ENCODE results near the gene DSN1. TPM values are rescaled to one million over a fixed set of nuclear protein-coding genes. Genes with fewer than 3 reads are reported as not detected.

Gene DSN1
- total and polyA plus RNA-seq, 9 of the 15 experiments (the other 6 are each of a cell fraction or from before 2014, with no cell fraction given) = 23.3 to 45.3 (median 31.1) TPM

- in situ Hi-C loops (cut with MboI) (no loop called here), intact Hi-C loops (cut with micrococcal nuclease) (no loop called here)
- ATAC-seq = no peak
- 87% methylated on average over 4 of the region's 4 CpGs for WGBS (ENCODE audit: insufficient coverage, low coverage, missing lambda C conversion rate)
- Histone ChIP-seq H3K9me3 (replicated peaks; ENCODE audit: control insufficient read depth, insufficient read depth, low read depth, low read length) (no peaks in the 10 kb centered on the region), H4K20me1 (replicated peaks; ENCODE audit: control insufficient read depth, insufficient read depth, low read length) (no peaks in the 10 kb centered on the region), H3K27me3 (ENCODE audit: control insufficient read depth in 2 of 2, insufficient read depth in 2 of 2, low read length in 2 of 2) (no peaks in the 10 kb centered on the region), H3K4me3 (no peak overlapping the region), H3K9ac (ENCODE audit: insufficient read depth in 1 of 2, low read depth in 2 of 2, low read length in 2 of 2) (no peak overlapping the region), H3K79me2 (ENCODE audit: control insufficient read depth, insufficient read depth, low read length) (no peaks in the 10 kb centered on the region), H3K9me1 (ENCODE audit: control insufficient read depth, insufficient read depth, low read length) (no peaks in the 10 kb centered on the region), H3K4me2 (ENCODE audit: insufficient read depth, low read length) (no peak overlapping the region), H3K4me1 (replicated peaks in 1 of 2; ENCODE audit: control insufficient read depth in 2 of 2, insufficient read depth in 2 of 2, low read length in 2 of 2) (no peaks in the 10 kb centered on the region), H3K27ac (ENCODE audit: extremely low read depth, low read depth, low read length) (no peak overlapping the region), H3K36me3 (ENCODE audit: control insufficient read depth, insufficient read depth, low read length) (peaks cover 50% of the 10 kb centered on the region), H2AFZ (ENCODE audit: low read depth, low read length) (no peak overlapping the region)
- no peak for FAIRE-seq
- no peak for DNase-seq (ENCODE audit: extremely low read depth in 1 of 4, low spot score in 3 of 4)
- no TSS peak for BruUV-seq (replicated peaks)
- ChIA-PET POLR2A (interaction anchor here (1.0 kb wide), 1 partner anchor 9 kb away, joined by 5 read pairs; no protein-coding TSS in a partner anchor), CTCF (ENCODE audit: low intra/inter-chr PET ratio) (no interaction called here)
- no peak for TF ChIP-seq TCF7 (IDR thresholded peaks at IDR 0.05; ENCODE audit: borderline replicate concordance)
- no peak for TF ChIP-seq CREB3 (tag; conservative IDR thresholded peaks at IDR 0.05; ENCODE audit: low read depth)
- no peak for TF ChIP-seq CAMTA2 (CRISPR knock-in tag; conservative IDR thresholded peaks at IDR 0.05)
- no peak for TF ChIP-seq CEBPB (tag; IDR thresholded peaks at IDR 0.05)
- no peak for TF ChIP-seq MBD2 (IDR thresholded peaks at IDR 0.05; ENCODE audit: borderline replicate concordance, low read depth)
- no peak for TF ChIP-seq HOMEZ (CRISPR knock-in tag; IDR thresholded peaks at IDR 0.05)
- TF ChIP-seq MAZ (CRISPR knock-in tag; conservative IDR thresholded peaks at IDR 0.05 in 1 of 2, IDR thresholded peaks at IDR 0.05 in 1 of 2) = no peak
- no peak for TF ChIP-seq DNMT1 (IDR thresholded peaks at IDR 0.05)
- TF ChIP-seq ZNF561 (CRISPR knock-in tag; conservative IDR thresholded peaks at IDR 0.05) = no peak
- peak; percentile 84 for TF ChIP-seq MAFG (tag; conservative IDR thresholded peaks at IDR 0.05)
- peak; percentile 61 for TF ChIP-seq MAFK (IDR thresholded peaks at IDR 0.05; ENCODE audit: low read length)
- no peak for TF ChIP-seq HOXB6 (CRISPR knock-in tag; IDR thresholded peaks at IDR 0.05; ENCODE audit: borderline replicate concordance)
- TF ChIP-seq ELK1 (CRISPR knock-in tag; IDR thresholded peaks at IDR 0.05) = no peak
- TF ChIP-seq RAD21 (CRISPR knock-in tag; conservative IDR thresholded peaks at IDR 0.05 in 1 of 2, IDR thresholded peaks at IDR 0.05 in 1 of 2) = no peak
- no peak for TF ChIP-seq NR3C1 (CRISPR knock-in tag; IDR thresholded peaks at IDR 0.05)
- TF ChIP-seq SMARCA5 (IDR thresholded peaks at IDR 0.05) = no peak
- no peak for TF ChIP-seq TEAD2 (tag; IDR thresholded peaks at IDR 0.05)
- no peak for TF ChIP-seq STAT6 (CRISPR knock-in tag; IDR thresholded peaks at IDR 0.05)
- no peak for TF ChIP-seq TAF15 (IDR thresholded peaks at IDR 0.05; ENCODE audit: low read depth, low read length)
Measured at GRCh38 chr20:36761125-36761524, 12.4 kb downstream of the DSN1 start.

Measured in K562 (cell line).